HG02678 (cell line): ENCODE results near the gene NEK7.

Source experiments
- ATAC-seq: cut with Tn5 transposase; IDR thresholded peaks from one replicate; pipeline ENCODE4 v1.9.1; 2021; ENCODE audit warnings: mild to moderate bottlenecking, moderate library complexity; ENCODE audit not compliant: unreplicated experiment

The NEK7 gene

DNA sequence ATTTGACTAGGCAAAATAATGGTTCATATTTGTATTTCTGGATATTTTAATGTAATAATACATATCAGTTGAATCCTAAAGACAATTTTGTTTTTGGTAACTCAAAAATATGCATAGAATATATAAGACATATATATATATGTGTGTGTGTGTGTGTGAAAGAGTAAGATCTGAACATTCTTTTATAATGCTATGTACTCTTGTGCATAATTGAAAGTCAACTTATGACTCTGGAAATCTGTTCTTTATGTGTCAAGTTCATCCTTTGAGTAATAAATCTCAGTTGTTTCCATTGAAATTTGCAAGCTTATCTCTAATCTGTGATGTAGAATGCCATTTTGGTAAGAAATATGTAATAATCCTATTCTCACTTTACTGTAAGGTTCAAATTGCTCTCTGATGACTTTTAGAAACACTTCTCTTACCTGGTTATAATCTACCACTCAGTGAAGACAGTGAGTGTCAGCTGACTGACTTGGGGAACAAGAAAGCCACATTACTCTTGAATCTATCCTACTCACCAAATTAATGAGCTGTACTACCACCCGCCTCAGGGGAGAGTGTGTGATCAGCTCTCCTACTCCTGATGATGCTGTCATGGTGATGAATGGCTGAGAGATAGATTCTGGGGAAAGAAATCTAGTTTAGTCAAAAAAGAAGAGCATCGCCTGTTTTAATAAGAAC is 15.0 kb upstream of the NEK7 start:
- no peak for ATAC-seq

DNA sequence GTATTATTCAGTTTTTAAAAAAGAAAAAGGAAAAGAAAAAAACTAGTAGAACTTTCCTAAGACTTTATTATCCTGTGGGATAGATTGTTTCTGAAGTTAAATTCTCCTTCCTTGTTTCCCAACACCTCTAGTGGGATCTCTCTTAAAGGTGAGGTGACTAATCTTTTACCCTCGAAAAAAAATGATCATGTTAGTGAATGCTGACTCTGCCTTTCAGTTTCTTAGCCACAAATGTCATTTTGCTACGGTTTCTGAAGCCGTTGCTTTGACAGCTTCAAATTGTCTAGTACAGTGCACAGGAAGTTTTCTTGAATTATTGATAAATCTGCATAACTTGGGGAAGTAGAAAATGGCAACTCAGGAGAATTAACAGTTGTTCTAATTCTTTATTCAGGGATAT is 13.0 kb upstream of the NEK7 start:
- ATAC-seq = no peak

DNA sequence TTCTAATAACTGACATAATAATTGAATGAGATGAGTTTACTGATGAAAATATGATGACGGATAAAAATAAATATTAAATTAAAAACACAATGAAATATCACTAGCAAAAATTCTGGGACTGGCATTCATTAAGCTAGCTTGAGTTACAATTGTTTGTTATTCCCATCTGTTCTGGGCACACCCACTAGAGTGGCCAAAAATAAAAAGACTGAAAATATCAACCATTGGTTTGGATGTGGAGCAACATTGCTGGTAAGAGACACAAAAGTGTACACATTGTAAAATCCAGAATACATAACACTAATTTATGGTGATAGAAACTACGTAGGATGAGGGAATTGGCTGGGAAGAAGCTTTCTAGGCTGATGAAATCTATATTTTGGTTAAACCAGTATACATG is 9.6 kb upstream of the NEK7 start:
- ATAC-seq = no peak

DNA sequence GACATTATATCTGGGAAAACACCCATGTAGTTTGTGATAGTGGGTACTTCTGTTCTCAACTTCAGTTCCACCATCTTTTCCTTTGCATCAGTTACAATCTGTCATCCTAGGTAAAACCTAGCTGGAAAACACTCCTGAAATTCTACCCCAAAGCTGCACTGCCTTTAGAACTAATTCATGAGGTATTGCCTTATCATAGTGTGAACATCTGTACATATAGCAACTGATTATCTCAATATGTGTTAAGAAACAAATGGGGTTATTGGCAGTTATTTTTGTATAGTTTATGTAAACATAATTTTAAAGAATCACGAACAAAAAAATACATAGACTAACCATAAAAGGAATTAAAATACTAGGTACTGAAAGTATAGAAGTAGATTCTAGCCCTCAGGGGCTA is 6.4 kb upstream of the NEK7 start:
- no peak for ATAC-seq

DNA sequence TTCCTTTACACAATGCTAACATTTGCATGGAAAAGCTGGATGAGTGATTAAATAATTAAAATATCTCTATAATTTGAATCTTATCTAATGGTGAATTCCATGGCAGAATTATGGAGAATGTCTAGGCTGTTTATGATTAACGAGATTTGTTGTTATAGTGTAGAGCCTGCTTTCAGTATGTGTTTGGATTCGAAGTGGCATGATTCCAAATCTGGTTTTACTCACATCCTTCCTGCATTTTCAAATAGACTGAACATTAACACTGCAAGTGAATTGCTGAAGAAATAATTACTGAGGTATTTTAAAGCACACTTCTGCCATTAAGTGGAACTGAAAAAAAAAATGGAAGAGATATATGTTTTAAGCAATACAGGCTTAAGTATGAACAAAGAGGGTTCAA is 5.1 kb upstream of the NEK7 start:
- ATAC-seq = no peak

DNA sequence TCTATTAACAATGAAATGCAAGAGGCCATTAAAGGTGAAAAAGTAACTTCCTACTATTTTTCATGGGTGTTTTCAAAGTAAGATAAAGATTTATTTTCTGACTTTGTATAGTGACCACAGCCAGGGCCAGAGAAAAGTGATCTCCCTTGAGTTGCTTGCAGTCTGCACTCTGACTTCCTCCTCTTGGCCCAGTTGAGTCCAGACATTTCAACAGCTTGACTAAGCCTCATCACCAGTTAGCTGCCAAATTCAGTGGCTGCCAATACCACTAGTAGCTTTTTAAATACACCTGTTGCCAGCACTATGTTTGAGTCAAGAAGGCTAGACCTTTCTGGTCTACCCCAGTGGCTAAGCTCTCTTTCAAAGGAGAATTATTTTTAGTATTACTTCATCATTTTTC is 3.7 kb upstream of the NEK7 start:
- ATAC-seq = no peak

DNA sequence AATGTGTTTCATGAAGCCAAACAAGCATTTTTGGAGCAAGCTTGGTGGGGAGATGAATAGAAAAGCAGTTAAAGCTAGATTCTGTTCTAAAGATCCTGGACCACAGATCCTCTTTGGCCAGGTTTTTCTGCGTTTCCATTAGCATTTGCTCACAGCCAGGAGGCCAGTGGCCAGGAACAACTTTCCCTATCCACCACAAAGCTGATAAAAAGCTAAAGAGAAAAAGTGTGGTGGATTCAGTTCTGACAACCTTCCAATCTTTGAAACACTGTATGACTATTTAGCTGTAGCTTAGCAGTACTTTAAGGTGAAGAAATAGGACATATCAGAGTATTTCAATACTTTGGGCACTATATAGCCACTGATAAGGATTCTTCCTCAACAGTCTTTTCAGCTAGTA is 3.0 kb upstream of the NEK7 start:
- ATAC-seq = no peak

DNA sequence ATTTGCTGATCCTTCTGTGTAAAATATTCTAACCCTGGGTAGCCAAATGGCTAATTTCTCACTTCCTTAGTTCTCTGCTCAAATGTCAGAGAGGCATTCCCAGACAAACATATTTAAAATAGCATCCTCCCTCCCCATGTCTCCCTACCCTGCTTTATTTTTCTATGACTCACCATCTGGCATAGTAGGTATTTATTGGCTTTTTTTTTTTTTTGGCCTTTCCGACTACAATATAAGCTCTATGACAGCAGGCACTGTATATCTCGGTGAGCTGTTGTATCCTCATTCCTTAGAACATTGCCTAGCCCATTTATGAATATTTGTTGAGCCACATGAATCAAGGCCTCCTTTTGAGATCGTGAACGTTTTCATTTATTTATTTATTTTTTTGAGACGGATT is 1.5 kb upstream of the NEK7 start:
- no peak for ATAC-seq

DNA sequence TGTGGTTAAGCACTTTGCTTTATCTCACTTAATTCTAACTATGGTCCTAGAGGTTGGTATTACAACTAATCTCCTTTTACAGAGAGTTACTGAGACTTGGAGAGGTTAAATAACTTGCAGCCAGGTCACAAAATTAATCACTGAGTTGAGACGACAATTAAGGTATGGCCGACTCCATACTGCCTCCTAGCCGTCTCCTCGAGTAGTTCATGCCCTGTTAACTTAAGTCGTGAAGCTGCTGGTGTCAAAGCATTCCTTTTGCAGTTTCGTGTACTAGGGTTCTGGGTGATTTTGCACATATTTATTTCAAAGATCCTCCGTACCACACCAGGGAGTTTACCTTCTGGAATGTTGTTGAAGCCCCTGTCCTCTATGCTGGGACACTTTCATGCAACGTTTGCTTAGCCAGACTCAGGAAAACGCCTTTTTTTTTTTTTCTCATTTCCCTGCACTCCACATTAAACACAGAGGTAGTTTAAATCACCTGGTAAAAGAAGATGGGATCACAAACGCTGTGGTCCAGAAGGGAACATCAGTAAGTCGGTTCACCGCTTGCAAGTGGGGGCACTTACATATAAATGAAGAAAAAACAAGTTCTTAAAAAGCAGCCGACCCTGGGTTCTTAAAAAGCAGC is 570 bp upstream of the NEK7 start:
- peak; percentile 19 for ATAC-seq

DNA sequence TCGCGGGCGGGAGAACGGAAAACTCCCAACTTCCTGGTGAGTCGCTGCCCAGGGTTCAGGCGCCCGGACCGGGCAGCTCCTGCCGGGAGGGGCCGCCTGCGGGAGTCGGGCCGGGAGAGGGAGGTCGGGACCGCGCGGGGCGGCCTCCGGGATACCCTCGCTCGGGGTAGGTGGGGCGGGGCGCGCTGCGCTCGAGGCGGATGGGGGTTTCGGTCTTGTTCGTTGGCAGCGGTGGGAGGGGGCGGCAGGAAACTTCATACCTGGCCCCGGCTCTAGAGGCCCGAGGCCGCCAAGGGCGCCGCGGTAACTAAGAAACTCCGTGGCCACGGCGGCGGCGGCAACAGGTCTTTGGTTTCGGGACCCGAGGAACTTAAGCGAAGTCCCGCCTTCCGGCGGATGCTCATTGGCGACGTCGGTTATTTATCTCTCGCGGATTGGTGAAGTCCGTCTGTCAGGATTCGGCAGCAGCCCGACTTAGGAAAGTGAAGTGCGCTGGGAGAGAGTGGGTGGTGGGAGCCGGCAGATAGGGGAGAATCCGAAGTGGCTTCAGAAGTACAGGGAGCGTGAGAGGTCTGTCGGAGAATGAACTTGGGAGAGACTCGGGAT is 546 bp downstream of the NEK7 start:
- ATAC-seq = peak; percentile 46

DNA sequence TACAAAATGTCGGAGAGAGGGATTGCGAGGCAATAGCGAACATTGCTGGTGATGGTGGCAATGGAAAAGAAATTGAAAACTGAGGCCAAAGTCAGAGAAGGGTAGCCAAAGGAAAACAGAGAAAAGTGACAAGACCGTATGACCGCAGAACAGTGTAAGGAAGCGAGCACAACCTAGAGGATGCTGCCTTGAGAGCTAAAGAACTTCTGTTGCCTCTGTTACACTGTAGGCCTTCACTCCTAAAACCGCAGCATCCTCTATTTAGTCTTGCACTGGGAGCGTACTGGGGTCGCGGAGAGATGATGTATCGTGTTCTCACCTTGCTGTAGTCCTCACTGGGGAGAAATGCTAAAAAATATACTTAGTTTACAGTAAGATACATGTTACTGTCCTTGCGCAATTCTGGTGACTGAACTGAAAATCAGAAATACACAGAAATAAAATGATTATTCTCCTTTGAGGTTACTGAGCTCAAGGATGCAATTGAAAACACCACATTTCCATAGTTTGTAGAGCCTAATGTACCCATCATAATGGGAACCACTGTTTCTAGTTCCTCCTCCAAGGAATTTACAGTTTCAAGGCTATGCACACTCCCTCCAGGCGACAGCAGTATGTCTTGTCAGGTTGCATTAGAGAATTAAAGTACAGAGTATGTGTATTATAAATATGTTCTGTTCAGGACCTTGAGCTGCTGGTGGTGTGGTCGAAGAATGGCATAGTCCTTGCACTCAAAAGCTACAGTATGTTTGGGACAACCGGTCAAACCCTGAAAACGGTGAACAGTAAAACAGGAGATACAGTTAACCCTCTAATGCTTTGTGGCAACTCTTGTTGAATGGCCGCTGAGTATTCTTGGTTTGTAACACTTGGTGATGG is 1.3 kb downstream of the NEK7 start:
- ATAC-seq = no peak

DNA sequence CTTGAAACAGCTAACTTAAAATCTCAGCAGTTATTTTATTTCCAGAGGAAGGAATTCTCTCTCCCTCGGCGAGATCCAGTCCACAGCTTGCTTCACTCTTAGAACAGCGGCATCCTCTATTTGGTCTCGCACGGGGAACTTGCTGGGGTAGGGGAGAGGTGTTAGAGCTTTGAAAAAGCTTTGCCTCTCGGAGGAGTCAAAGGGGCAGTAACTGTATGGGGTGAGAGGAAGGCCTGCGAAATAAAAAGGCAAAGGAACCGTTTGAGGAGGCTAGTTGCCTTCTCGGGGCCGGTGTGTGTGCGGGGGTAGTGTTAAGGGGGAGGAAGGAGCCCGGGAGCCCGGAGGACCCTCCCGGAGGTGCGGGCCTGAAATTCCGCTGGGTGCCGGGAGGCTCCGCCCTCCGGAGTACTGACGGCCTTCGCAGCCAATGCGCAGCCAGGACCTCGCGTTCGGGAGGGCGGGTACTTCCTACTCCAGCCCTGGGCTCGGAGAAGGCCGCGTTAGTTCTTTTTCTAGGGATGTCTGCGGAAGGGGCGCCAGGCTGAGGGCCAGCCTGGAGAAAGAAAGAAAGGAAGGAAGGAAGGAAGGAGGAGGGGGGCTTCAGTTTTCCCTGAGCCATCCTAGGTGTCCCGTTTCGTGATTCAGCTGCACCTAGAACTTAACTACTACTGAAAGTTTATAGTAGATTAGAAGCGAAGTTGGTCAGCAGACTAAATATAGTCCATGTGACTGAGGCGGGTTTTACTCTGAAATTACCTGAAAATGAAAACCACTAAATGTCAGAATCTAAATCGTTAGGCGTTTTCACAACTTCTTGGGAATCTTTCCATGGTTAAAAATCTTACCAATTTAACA is 2.2 kb downstream of the NEK7 start:
- ATAC-seq = peak; percentile 68

DNA sequence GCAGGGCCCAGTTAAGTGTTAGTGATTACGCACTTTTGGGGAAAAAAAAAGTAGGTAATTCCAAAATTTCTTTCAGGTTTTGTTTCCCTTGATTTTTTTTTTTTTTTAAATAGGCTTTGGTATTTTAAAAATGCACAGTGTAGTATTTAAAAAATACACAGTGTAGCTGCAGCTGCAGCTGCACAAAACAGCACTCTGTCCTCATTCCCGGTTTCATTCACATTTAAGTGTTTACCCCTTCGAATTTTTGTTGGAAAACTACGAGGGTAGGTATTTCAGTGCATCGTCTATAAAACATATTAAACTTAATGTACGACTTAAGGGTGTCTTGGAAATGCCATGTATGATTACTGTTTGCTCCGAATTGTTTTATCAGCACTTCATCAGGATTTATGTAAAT is 3.4 kb downstream of the NEK7 start:
- no peak for ATAC-seq

DNA sequence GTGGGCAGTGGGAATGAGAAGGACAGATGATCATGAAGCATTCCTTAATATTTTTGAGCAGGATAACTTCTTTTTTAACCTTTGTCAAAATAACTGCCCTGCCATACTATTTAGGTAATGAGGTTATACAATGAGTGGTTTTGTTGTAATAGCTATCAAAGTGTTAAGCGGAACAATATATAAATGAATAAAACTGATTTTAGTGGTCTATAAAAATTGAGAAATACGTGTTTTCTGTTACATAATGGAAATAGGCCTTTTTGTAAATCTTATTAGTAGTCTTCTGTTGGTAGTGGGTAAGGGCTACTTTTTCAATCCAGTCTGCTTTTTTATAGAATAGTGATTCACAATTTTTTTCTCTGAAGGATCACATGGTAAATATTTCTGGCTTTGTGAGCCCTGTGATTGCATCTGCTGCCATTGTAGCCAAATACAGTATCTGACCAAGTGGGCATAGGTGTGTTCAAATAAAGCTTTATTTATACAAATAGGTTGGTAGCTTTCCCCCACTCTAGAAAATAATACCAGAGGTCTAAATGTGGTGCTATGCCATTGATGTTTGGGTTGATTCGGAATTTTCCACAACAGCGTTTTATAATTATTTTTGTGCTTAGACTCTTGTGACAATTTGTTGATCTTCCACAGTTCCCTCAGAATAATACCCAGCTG is 4.3 kb downstream of the NEK7 start:
- no peak for ATAC-seq

DNA sequence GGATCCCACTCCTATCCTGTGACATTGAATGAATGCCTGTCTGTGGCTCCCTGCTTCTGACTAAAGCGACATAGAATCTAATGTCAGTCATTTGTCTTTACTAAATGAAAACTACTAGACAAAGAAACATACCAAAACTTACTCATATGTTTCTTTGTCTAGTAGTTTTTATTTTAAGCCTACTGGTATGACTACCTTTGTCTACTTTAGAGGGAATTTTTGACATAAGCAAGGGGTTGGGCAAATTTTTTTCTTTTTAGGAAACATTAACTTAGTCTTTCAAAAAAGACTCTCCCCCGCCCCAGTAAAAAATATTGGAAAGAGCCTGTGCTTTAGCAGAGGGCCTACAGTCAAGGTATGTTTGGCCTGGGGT is 4.9 kb downstream of the NEK7 start:
- ATAC-seq = no peak

DNA sequence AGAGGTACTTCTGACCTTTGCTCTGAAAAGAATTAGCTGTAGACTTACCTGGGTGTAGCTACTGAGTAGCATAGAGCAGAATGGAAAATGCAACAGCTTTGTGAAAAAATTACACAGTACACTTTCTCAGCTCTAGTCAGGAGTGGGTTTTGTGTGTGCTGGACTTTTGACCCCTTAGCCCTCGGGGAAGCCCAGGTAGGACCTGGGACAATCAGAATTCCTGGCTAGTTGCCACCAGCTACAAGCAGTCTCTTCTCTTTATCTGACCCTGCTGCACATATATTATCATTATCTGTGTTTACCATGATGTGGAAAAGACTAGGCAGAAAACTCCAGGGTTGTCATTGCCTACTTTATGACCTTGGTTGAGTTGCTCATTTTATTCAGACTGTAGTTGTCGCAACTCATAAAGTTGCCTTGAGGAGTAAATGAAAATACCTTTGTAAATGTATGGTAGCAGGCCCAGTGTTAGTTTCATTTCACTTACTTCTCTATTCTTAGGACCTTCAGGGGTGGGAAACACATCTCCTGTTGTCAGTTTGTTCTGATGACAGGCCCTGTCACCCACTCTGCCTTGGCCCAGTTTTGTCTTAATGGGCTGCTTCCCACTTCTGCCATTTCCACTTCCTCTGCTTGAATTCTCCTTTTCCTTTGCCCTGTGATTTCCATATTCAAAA is 5.4 kb downstream of the NEK7 start:
- no peak for ATAC-seq

DNA sequence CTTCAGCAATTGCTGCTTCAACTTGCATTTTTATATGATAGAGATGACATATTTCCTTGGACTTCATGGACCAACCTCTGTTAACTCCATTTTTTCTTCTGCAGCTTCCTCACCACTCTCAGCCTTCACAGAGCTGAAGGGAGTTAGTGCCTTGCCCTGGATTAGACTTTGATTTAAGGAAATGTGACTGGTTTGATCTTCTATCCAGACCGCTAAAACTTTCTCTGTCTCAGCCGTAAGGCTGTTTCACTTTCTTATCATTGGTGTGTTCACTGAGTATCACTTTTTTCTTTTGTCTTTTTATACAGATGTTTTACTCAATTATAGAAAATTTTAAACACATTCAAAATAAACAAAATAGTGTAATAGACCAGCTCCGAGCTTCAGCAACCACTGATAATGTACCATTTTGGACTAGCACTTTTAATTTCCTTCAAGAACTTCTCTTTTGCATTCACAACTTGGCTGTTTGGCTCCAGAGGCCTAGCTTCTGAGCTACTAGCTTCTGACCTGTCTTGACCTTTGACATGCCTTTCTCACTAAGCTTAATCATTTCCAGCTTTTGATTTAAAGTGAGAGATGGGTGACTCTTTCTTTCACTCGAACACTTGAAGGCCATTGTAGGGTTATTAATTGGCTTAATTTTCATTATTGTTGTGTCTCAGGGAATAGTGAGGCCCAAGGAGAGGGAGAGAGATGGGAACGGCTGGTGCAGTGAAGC is 9.3 kb downstream of the NEK7 start:
- peak; percentile 44 for ATAC-seq

DNA sequence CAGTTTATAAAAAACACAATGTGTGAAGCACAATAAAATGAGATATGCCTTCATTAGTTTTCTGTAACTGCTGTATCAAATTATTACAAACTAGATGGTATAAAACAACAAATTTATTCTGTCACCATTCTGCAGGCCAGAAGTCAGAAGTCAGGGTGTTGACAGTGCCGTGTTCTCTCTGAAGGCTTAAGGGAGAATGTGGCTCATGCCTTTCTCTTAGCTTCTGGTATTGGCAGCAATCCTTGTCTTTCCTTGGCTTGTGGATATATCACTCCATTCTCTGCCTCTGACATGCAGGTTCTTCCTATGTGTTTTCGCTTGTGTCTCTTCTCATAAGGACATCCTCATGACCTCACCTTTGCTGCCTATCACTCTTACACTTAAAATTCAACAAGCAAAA is 10.1 kb downstream of the NEK7 start:
- no peak for ATAC-seq

DNA sequence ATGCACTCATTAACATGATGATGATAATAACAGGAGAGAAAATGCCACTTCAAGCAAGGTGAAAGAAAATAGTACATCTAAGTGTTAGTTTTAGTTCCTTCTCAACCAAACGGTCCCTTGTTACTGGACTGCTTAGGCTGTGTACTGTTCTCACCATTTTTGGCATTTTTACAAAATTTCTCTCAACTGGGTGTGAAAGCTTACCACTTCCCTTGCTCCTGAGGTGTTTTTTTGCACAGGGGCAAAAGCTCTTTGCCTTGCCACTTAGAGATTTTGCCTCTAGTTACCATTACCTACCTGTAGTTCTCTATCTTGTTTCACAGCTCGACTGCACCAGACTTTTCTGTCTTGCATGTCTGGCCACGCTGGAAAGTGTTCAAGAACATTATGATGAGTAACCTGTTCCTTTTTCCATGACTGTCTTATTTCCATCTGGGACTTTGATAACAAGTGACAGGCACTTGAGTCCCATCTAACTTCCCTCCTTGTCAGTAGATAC is 10.7 kb downstream of the NEK7 start:
- peak; percentile 48 for ATAC-seq
